IMR-90 (cell line): ENCODE data around the gene ID3. TPM values are rescaled to one million over a fixed set of nuclear protein-coding genes. Genes with fewer than 3 reads are reported as not detected.

ENCODE experiments used
- ATAC-seq: fragments of 200-7000 bp; cut with Tn5 transposase; 2 replicates; pipeline ENCODE4 v1.9.1; 2020; ENCODE audit warnings: low read depth, mild to moderate bottlenecking, moderate library complexity
- BruUV-seq: library from RNA; stranded (reverse); fragments of 400-500 nt; replicated peaks from 2 replicates; lab custom pipeline; 2021; lab: Mats Ljungman, UMichigan
- CTCF ChIA-PET: fragments of 300-600 bp; formaldehyde crosslinking; extraction: SDS; loops from one replicate; lab custom pipeline; 2021; ENCODE audit warnings: antibody characterized with exemption; lab: Yijun Ruan, JAX
- POLR2A ChIA-PET: fragments of 300-600 bp; sonication (Branson Sonifier 250); formaldehyde crosslinking; loops from one replicate; lab custom pipeline; 2022; ENCODE audit warnings: antibody characterized with exemption; ENCODE audit not compliant: unreplicated experiment; lab: Charles Lee
- DNase-seq: peaks from one replicate; pipeline ENCODE4 v3.0.0; 2013
- H2AFZ ChIP-seq: replicated peaks from 2 replicates; pipeline ENCODE3; 2013; ENCODE audit warnings: low read length, mild to moderate bottlenecking; ENCODE audit not compliant: poor library complexity
- H2AK5ac ChIP-seq: 2 replicates; pipeline ENCODE4 v1.6.1; 2013; ENCODE audit warnings: low read depth, low read length, inconsistent platforms
- H2AK9ac ChIP-seq: replicated peaks from 2 replicates; pipeline ENCODE3; 2013; ENCODE audit warnings: mild to moderate bottlenecking, low read depth, low read length, moderate library complexity; ENCODE audit not compliant: poor library complexity
- H2BK120ac ChIP-seq: 2 replicates; pipeline ENCODE4 v1.6.1; 2013; ENCODE audit warnings: low read depth, low read length, inconsistent platforms
- H2BK15ac ChIP-seq: 3 replicates; pipeline ENCODE4 v1.6.1; 2013; ENCODE audit warnings: low read depth, low read length, inconsistent platforms
- H2BK20ac ChIP-seq: 2 replicates; pipeline ENCODE4 v1.6.1; 2013; ENCODE audit warnings: low read depth, mild to moderate bottlenecking, inconsistent platforms, low read length, moderate library complexity
- H2BK5ac ChIP-seq: 2 replicates; pipeline ENCODE4 v1.6.1; 2013; ENCODE audit warnings: mild to moderate bottlenecking, low read depth, low read length, inconsistent platforms; ENCODE audit not compliant: poor library complexity, severe bottlenecking
- H3K14ac ChIP-seq: replicated peaks from 2 replicates; pipeline ENCODE4 v1.6.1; 2013; ENCODE audit warnings: low read depth, low read length, inconsistent platforms
- H3K18ac ChIP-seq: 2 replicates; pipeline ENCODE4 v1.6.1; 2013; ENCODE audit warnings: low read depth, low read length, control low read depth
- H3K23ac ChIP-seq: 2 replicates; pipeline ENCODE4 v1.6.1; 2013; ENCODE audit warnings: low read depth, low read length, inconsistent platforms
- H3K27ac ChIP-seq: 2 replicates; pipeline ENCODE4 v1.5.1; 2013; ENCODE audit warnings: mild to moderate bottlenecking, control low read depth, low read length; ENCODE audit not compliant: insufficient read depth
- H3K27me3 ChIP-seq: 2 replicates; pipeline ENCODE4 v1.6.1; 2013; ENCODE audit warnings: low read length; ENCODE audit not compliant: control insufficient read depth, insufficient read depth
- H3K36me3 ChIP-seq: 2 replicates; pipeline ENCODE4 v1.6.1; 2013; ENCODE audit warnings: low read length, mixed read lengths; ENCODE audit not compliant: control insufficient read depth, insufficient read depth
- H3K4ac ChIP-seq: 2 replicates; pipeline ENCODE4 v1.6.1; 2013; ENCODE audit warnings: low read depth, low read length, inconsistent platforms
- H3K4me1 ChIP-seq: 2 replicates; pipeline ENCODE4 v1.6.1; 2013; ENCODE audit warnings: low read length, mixed read lengths; ENCODE audit not compliant: control insufficient read depth, insufficient read depth
- H3K4me2 ChIP-seq: 2 replicates; pipeline ENCODE4 v1.6.1; 2013; ENCODE audit warnings: low read depth, mild to moderate bottlenecking, control low read depth, low read length, moderate library complexity
- H3K4me3 ChIP-seq: 2 replicates; pipeline ENCODE4 v1.5.1; 2013; ENCODE audit warnings: low read depth, mild to moderate bottlenecking, control low read depth, low read length, moderate library complexity; ENCODE audit not compliant: insufficient read depth
- H3K56ac ChIP-seq: 2 replicates; pipeline ENCODE4 v1.6.1; 2013; ENCODE audit warnings: low read length, inconsistent platforms; ENCODE audit not compliant: insufficient read depth; ENCODE audit errors: extremely low read depth
- H3K79me1 ChIP-seq, 2 experiments: 2 replicates each; pipeline ENCODE4 v1.6.1; 2013; ENCODE audit warnings: low read length in 2 of 2, inconsistent platforms in 1 of 2, low read depth in 1 of 2
- H3K9ac ChIP-seq: 2 replicates; pipeline ENCODE4 v1.6.1; 2013; ENCODE audit warnings: low read depth, low read length, control low read depth
- H3K9me1 ChIP-seq: 2 replicates; pipeline ENCODE4 v1.6.1; 2013; ENCODE audit warnings: low read length, inconsistent platforms; ENCODE audit not compliant: insufficient read depth
- H3K9me3 ChIP-seq: 2 replicates; pipeline ENCODE4 v1.6.1; 2013; ENCODE audit warnings: low read length; ENCODE audit not compliant: control insufficient read depth, insufficient read depth
- H4K20me1 ChIP-seq: 2 replicates; pipeline ENCODE4 v1.6.1; 2013; ENCODE audit warnings: low read length, inconsistent platforms; ENCODE audit not compliant: insufficient read depth
- H4K5ac ChIP-seq: 2 replicates; pipeline ENCODE4 v1.6.1; 2013; ENCODE audit warnings: mild to moderate bottlenecking, low read depth, low read length, control low read depth
- H4K8ac ChIP-seq, 2 experiments: 2 replicates each; pipeline ENCODE4 v1.6.1; 2013; ENCODE audit warnings: low read depth in 2 of 2, low read length in 2 of 2, control low read depth in 1 of 2, inconsistent platforms in 1 of 2
- H4K91ac ChIP-seq: 2 replicates; pipeline ENCODE4 v1.6.1; 2013; ENCODE audit warnings: low read depth, low read length, inconsistent platforms; ENCODE audit not compliant: insufficient read depth
- BHLHE40 ChIP-seq: fragments of 150-350 bp; IDR thresholded peaks from 2 replicates; pipeline ENCODE4 v1.6.1; 2016; ENCODE audit warnings: mild to moderate bottlenecking, low read depth, low read length
- CEBPB ChIP-seq: IDR thresholded peaks from 2 replicates; pipeline ENCODE4 v1.6.1; 2012; ENCODE audit warnings: low read depth, low read length, improper control_type of control experiment
- FOS ChIP-seq: fragments of 150-350 bp; IDR thresholded peaks from 2 replicates; pipeline ENCODE4 v1.6.1; 2016; ENCODE audit warnings: low read depth, low read length
- MAFK ChIP-seq: IDR thresholded peaks from 2 replicates; pipeline ENCODE4 v1.6.1; 2012; ENCODE audit warnings: low read depth, low read length, improper control_type of control experiment
- MXI1 ChIP-seq: IDR thresholded peaks from 2 replicates; pipeline ENCODE4 v1.6.1; 2012; ENCODE audit warnings: low read depth, mild to moderate bottlenecking, low read length, moderate library complexity, borderline replicate concordance
- WGBS, 2 experiments: methylation state at CpG; one replicate each; pipeline versions ENCODE4 v1.1.5 to v1.1.7; 2013; ENCODE audit warnings: missing lambda C conversion rate in 2 of 2; ENCODE audit not compliant: insufficient read length in 1 of 2; ENCODE audit errors: extremely low coverage in 2 of 2; 5-methylcytosine and 5-hydroxymethylcytosine counted together
- dilution Hi-C: fragments of 300-500 bp; cut with HindIII; formaldehyde crosslinking; loops from one replicate; pipeline ENCODE4 v1.14.3; 2018; ENCODE audit warnings: low sequenced_read_pairs; ENCODE audit not compliant: unreplicated experiment
- in situ Hi-C: fragments of 300-500 bp; cut with MboI; formaldehyde crosslinking; loops from 3 replicates; pipeline ENCODE4 v1.14.3; 2019; ENCODE audit warnings: low sequenced_read_pairs, inconsistent platforms, mixed read lengths
- intact Hi-C: fragments of 100-400 bp; cut with micrococcal nuclease; formaldehyde crosslinking; loops from 2 replicates; pipeline ENCODE4 v1.10.0; 2022
- polyA plus RNA-seq, 3 experiments: library from polyadenylated mRNA; depleted of rRNA; stranded (reverse); fragments of >200 nt; gene quantifications; 2 replicates each; pipeline ENCODE4 v1.2.3, GENCODE V29; 2012; ENCODE audit warnings: low replicate concordance in 1 of 3
- total RNA-seq: library from RNA; depleted of rRNA; stranded (reverse); fragments of >200 nt; gene quantifications from 2 replicates; pipeline ENCODE4 v1.2.3, GENCODE V29; 2012
- TF ChIP-seq, protein P1 (sequence below): fragments of 150-350 bp; IDR thresholded peaks from 2 replicates; pipeline ENCODE4 v1.6.1; 2016; ENCODE audit warnings: low read depth, mild to moderate bottlenecking, low read length, moderate library complexity, borderline replicate concordance
- TF ChIP-seq, protein P2 (sequence below): fragments of 150-350 bp; IDR thresholded peaks from 2 replicates; pipeline ENCODE4 v1.6.1; 2017; ENCODE audit warnings: mild to moderate bottlenecking, antibody characterized with exemption, low read length, low read depth
- TF ChIP-seq, protein P3 (sequence below): conservative IDR thresholded peaks from 2 replicates; pipeline ENCODE4 v1.5.1; 2012; ENCODE audit warnings: mild to moderate bottlenecking, low read depth, low read length, improper control_type of control experiment

Gene ID3
- total and polyA plus RNA-seq, 2 of the 4 experiments (the other 2 are of a cell fraction): 109 to 304 TPM

DNA sequence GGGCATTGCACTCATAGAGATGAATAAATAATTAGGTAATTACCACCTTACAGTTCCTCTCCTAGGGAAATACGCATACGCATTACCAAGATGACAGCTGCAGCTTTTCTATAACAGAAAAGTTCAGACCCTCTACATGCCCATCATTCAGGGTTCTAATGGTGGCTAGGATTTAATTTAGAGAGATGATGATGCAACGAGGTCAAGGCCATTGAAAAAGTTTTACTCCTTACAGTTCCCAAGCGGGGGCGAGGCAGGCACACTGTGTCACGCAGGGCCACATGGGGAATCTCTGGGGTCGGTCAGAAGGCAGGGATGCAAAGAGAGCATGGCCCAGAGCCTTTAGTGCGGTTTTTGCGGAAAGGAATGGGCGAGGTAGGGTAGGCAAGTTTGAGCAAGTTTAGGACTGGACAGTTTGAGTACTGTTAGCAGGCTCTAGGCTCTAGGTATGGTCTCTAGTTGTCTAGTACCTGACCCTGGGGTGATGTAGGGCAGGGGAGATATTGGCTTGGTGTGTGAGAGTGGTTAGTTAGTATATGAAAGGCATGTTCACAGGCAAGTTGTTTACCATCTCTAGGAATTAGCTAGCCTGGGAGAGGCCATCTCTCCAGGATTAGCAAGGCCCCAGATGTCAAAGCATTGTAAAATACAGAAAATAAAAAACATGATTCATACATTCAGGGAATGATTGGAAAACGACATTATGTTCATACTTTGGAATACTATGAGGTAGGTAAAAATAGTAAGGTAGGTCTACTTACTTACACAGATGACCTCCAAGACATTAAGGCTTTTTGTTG lies 29.6 kb upstream of the ID3 start:
- DNase-seq: no peak
- Histone ChIP-seq H3K36me3 (no peaks in the 10 kb centered on the region), H3K23ac (no peak overlapping the region), H3K14ac (peak overlapping the region; percentile 61), H4K91ac (peak overlapping the region; percentile 76), H4K20me1 (no peaks in the 10 kb centered on the region), H3K79me1 (peaks cover 3 to 13% of the 10 kb centered on the region in 2 experiments; a peak in 2 of 4 replicates), H2AFZ (peak overlapping the region; percentile 4), H2BK5ac (peak overlapping the region; percentile 7), H3K9me3 (no peaks in the 10 kb centered on the region), H3K9ac (no peak overlapping the region), H2BK15ac (peak overlapping the region; percentile 91; the same call in 2 of the 3 replicates), H2AK9ac (no peak overlapping the region), H4K5ac (peak overlapping the region; percentile 64), H3K4me3 (no peak overlapping the region), H3K9me1 (peaks cover 9% of the 10 kb centered on the region), H3K4ac (peak overlapping the region; percentile 93), H3K4me1 (peaks cover 22% of the 10 kb centered on the region), H2BK20ac (peak overlapping the region; percentile 88; the same call in 1 of the 2 replicates), H3K18ac (peak overlapping the region; percentile 11), H2BK120ac (peak overlapping the region; percentile 98), H3K4me2 (no peak overlapping the region), H3K56ac (no peak overlapping the region), H3K27ac (0 out of 2 replicates have a peak overlapping the region, but pooled peaks have one; percentile 7), H2AK5ac (peak overlapping the region; percentile 49), H4K8ac (peak overlapping the region in 1 of 2 experiments; percentile 40; a peak in 1 of 4 replicates), H3K27me3 (no peaks in the 10 kb centered on the region)
- no peak for ATAC-seq
- in situ Hi-C loops (no loop called here), intact Hi-C loops (no loop called here), dilution Hi-C loops (no loop called here)
- WGBS, 2 experiments: 100% methylated on average over 2 of the region's 11 CpGs; no CpG with 5 or more reads in 1 of the 2 experiments
- BruUV-seq: no TSS peak
- ChIA-PET CTCF (no interaction called here), POLR2A (no interaction called here)
- TF ChIP-seq, protein P1, sequence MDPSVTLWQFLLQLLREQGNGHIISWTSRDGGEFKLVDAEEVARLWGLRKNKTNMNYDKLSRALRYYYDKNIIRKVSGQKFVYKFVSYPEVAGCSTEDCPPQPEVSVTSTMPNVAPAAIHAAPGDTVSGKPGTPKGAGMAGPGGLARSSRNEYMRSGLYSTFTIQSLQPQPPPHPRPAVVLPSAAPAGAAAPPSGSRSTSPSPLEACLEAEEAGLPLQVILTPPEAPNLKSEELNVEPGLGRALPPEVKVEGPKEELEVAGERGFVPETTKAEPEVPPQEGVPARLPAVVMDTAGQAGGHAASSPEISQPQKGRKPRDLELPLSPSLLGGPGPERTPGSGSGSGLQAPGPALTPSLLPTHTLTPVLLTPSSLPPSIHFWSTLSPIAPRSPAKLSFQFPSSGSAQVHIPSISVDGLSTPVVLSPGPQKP: no peak
- TF ChIP-seq CEBPB: 0 out of 2 replicates have a peak, but pooled peaks have one; percentile 9
- TF ChIP-seq BHLHE40: no peak
- no peak for TF ChIP-seq MAFK
- TF ChIP-seq FOS: no peak
- TF ChIP-seq, protein P2, sequence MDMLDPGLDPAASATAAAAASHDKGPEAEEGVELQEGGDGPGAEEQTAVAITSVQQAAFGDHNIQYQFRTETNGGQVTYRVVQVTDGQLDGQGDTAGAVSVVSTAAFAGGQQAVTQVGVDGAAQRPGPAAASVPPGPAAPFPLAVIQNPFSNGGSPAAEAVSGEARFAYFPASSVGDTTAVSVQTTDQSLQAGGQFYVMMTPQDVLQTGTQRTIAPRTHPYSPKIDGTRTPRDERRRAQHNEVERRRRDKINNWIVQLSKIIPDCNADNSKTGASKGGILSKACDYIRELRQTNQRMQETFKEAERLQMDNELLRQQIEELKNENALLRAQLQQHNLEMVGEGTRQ: no peak
- TF ChIP-seq, protein P3, sequence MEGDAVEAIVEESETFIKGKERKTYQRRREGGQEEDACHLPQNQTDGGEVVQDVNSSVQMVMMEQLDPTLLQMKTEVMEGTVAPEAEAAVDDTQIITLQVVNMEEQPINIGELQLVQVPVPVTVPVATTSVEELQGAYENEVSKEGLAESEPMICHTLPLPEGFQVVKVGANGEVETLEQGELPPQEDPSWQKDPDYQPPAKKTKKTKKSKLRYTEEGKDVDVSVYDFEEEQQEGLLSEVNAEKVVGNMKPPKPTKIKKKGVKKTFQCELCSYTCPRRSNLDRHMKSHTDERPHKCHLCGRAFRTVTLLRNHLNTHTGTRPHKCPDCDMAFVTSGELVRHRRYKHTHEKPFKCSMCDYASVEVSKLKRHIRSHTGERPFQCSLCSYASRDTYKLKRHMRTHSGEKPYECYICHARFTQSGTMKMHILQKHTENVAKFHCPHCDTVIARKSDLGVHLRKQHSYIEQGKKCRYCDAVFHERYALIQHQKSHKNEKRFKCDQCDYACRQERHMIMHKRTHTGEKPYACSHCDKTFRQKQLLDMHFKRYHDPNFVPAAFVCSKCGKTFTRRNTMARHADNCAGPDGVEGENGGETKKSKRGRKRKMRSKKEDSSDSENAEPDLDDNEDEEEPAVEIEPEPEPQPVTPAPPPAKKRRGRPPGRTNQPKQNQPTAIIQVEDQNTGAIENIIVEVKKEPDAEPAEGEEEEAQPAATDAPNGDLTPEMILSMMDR: no peak
- no peak for TF ChIP-seq MXI1
